K562 (cell line): ENCODE data around the gene CROCC2. TPM values are rescaled to one million over a fixed set of nuclear protein-coding genes. Genes with fewer than 3 reads are reported as not detected.

ENCODE experiments used
- ATAC-seq: fragments of 200-7000 bp; cut with Tn5 transposase; 3 replicates; pipeline ENCODE4 v1.9.1; 2020; ENCODE audit warnings: moderate library complexity
- BruUV-seq: library from RNA; stranded (reverse); fragments of 400-500 nt; replicated peaks from 2 replicates; lab custom pipeline; 2021; lab: Mats Ljungman, UMichigan
- CTCF ChIA-PET: fragments of 300-600 bp; formaldehyde crosslinking; extraction: SDS; loops from one replicate; lab custom pipeline; 2021; ENCODE audit warnings: low intra/inter-chr PET ratio; lab: Yijun Ruan, JAX
- POLR2A ChIA-PET: fragments of 300-600, 350-650 bp; sonication (Branson Sonifier 250); formaldehyde crosslinking; extraction: SDS; loops from one replicate; lab custom pipeline; 2021; ENCODE audit warnings: antibody characterized with exemption, inconsistent platforms; lab: Yijun Ruan, JAX
- DNase-seq, 4 experiments: peaks; one replicate each; pipeline versions ENCODE4 v3.0.0 to v3.0.0-alpha.2; 2011 to 2018; ENCODE audit warnings: low spot score in 3 of 4, mixed read lengths in 3 of 4; ENCODE audit errors: extremely low read depth in 1 of 4
- FAIRE-seq: peaks from 2 replicates; lab custom pipeline; 2011; peaks lifted over from hg19 to GRCh38; lab: Jason Lieb, UNC
- H2AFZ ChIP-seq: 2 replicates; pipeline ENCODE4 v1.6.0; 2011; ENCODE audit warnings: low read depth, low read length, control low read depth, inconsistent platforms
- H3K27ac ChIP-seq: fragments of 200-600 bp; 3 replicates; pipeline ENCODE4 v1.8.0; 2011; ENCODE audit warnings: low read depth, mild to moderate bottlenecking, control low read depth, inconsistent platforms, low read length, moderate library complexity, mixed read lengths; ENCODE audit errors: extremely low read depth
- H3K27me3 ChIP-seq, 2 experiments: fragments of 300-600 bp in 1 of 2; 2 replicates in 1 of 2; 3 replicates in 1 of 2; pipeline versions ENCODE4 v1.6.0 to v1.8.0; 2011; ENCODE audit warnings: inconsistent platforms in 2 of 2, low read length in 2 of 2, mild to moderate bottlenecking in 1 of 2, mixed read lengths in 1 of 2, moderate library complexity in 1 of 2; ENCODE audit not compliant: control insufficient read depth in 2 of 2, insufficient read depth in 2 of 2
- H3K36me3 ChIP-seq: fragments of 300-600 bp; 3 replicates; pipeline ENCODE4 v1.8.0; 2011; ENCODE audit warnings: mild to moderate bottlenecking, low read length, inconsistent platforms; ENCODE audit not compliant: control insufficient read depth, insufficient read depth
- H3K4me1 ChIP-seq, 2 experiments: fragments of 200-600 bp in 1 of 2; replicated peaks in 1 of 2; 2 replicates in 1 of 2; 3 replicates in 1 of 2; pipeline versions ENCODE4 v1.5.1 to v1.8.0; 2011; ENCODE audit warnings: inconsistent platforms in 2 of 2, low read length in 2 of 2, mild to moderate bottlenecking in 1 of 2, mixed read lengths in 1 of 2, moderate library complexity in 1 of 2; ENCODE audit not compliant: control insufficient read depth in 2 of 2, insufficient read depth in 2 of 2
- H3K4me2 ChIP-seq: 2 replicates; pipeline ENCODE4 v1.6.1; 2011; ENCODE audit warnings: low read length, control low read depth, inconsistent platforms, mixed read lengths; ENCODE audit not compliant: insufficient read depth
- H3K4me3 ChIP-seq: fragments of 200-600 bp; sonication (generic), shearing (Covaris generic); 2 replicates; pipeline ENCODE4 v1.5.1; 2016; ENCODE audit warnings: control low read depth, inconsistent platforms
- H3K79me2 ChIP-seq: fragments of 200-600 bp; 3 replicates; pipeline ENCODE4 v1.8.0; 2011; ENCODE audit warnings: low read length, inconsistent platforms; ENCODE audit not compliant: control insufficient read depth, insufficient read depth
- H3K9ac ChIP-seq, 2 experiments: 2 replicates each; pipeline versions ENCODE4 v1.6.0 to v1.6.1; 2011; ENCODE audit warnings: low read depth in 2 of 2, low read length in 2 of 2, control low read depth in 1 of 2, inconsistent platforms in 1 of 2, mild to moderate bottlenecking in 1 of 2, mixed read lengths in 1 of 2; ENCODE audit not compliant: insufficient read depth in 1 of 2
- H3K9me1 ChIP-seq: one replicate; pipeline ENCODE4 v1.6.0; 2011; ENCODE audit warnings: inconsistent platforms, mild to moderate bottlenecking, low read length, moderate library complexity; ENCODE audit not compliant: control insufficient read depth, insufficient read depth
- H3K9me3 ChIP-seq: replicated peaks from 2 replicates; pipeline ENCODE4 v1.5.1; 2011; ENCODE audit warnings: low read depth, low read length, inconsistent platforms; ENCODE audit not compliant: control insufficient read depth, insufficient read depth
- H4K20me1 ChIP-seq: replicated peaks from 2 replicates; pipeline ENCODE4 v1.6.1; 2011; ENCODE audit warnings: low read length, inconsistent platforms, mixed read lengths; ENCODE audit not compliant: control insufficient read depth, insufficient read depth
- FOXP1 ChIP-seq: sonication (generic); formaldehyde crosslinking; IDR thresholded peaks from 2 replicates; pipeline ENCODE4 v1.8.0; 2022; ENCODE audit warnings: mild to moderate bottlenecking, missing genetic modification reagents
- FUS ChIP-seq: fragments of 200-400 bp; formaldehyde crosslinking; optimal IDR thresholded peaks from 2 replicates; pipeline ENCODE3; 2017; ENCODE audit warnings: low read depth, low read length
- SMAD2 ChIP-seq: fragments of 150-350 bp; IDR thresholded peaks from 2 replicates; pipeline ENCODE4 v1.6.1; 2014; ENCODE audit warnings: low read depth, mild to moderate bottlenecking, low read length
- SNAPC5 ChIP-seq: fragments of 250-450 bp; sonication (Bioruptor Pico); IDR thresholded peaks from 2 replicates; pipeline ENCODE4 v1.8.0; 2021; ENCODE audit warnings: moderate library complexity, mild to moderate bottlenecking, inconsistent platforms
- ZNF431 ChIP-seq: sonication (generic); formaldehyde crosslinking; IDR thresholded peaks from 2 replicates; pipeline ENCODE4 v1.8.0; 2022; ENCODE audit warnings: mild to moderate bottlenecking, missing genetic modification reagents
- ZNF589 ChIP-seq: fragments of 200-800 bp; sonication (Bioruptor generic); IDR thresholded peaks from 2 replicates; pipeline ENCODE4 v1.6.1; 2016; ENCODE audit warnings: low read depth, missing genetic modification characterization, missing compliant biosample characterization
- ZSCAN32 ChIP-seq: fragments of 450-650 bp; formaldehyde crosslinking; IDR thresholded peaks from 2 replicates; pipeline ENCODE4 v1.4.0; 2020; ENCODE audit warnings: mild to moderate bottlenecking, moderate library complexity
- WGBS: fragments of 100-300 bp; shearing (Covaris generic); methylation state at CpG from one replicate; pipeline ENCODE4 v1.1.6; 2016; ENCODE audit warnings: low coverage, mixed read lengths; ENCODE audit not compliant: insufficient coverage; ENCODE audit errors: missing lambda C conversion rate; 5-methylcytosine and 5-hydroxymethylcytosine counted together
- in situ Hi-C: fragments of 300-500 bp; cut with MboI; formaldehyde crosslinking; loops from 4 replicates; pipeline ENCODE4 v1.15.0; 2018; ENCODE audit warnings: inconsistent platforms, mixed read lengths
- intact Hi-C: fragments of 100-400 bp; cut with micrococcal nuclease; formaldehyde crosslinking; loops from 2 replicates; pipeline ENCODE4 v1.14.2; 2022
- polyA plus RNA-seq, 8 experiments: library from polyadenylated mRNA; depleted of rRNA in 4 of 8; stranded (reverse) in 5 of 8; unstranded in 3 of 8; fragments of >200 nt; fragmentation: Nextera tagmentation in 2 of 8; fragmentation: Illumina TruSeq in 1 of 8; extraction: Ambion mirVana in 2 of 8; extraction: Trizol in 1 of 8; gene quantifications; 2 replicates each; pipeline versions ENCODE4 v1.2.1 to v1.2.3, GENCODE V29; 2011 to 2014; ENCODE audit warnings: inconsistent platforms in 1 of 8, missing spikeins in 1 of 8
- total RNA-seq, 7 experiments: library from RNA; depleted of rRNA in 6 of 7; stranded (reverse); fragments of >200 nt in 6 of 7; fragmentation: Illumina TruSeq in 2 of 7; extraction: Trizol in 2 of 7; gene quantifications; 2 replicates each; pipeline versions ENCODE4 v1.2.1 to v1.2.3, GENCODE V29; 2011 to 2021; ENCODE audit warnings: low replicate concordance in 1 of 7
- TF ChIP-seq, protein P1 (sequence below): fragments of 450-650 bp; IDR thresholded peaks from 2 replicates; pipeline ENCODE4 v1.6.1; 2017; ENCODE audit warnings: antibody characterized with exemption
- TF ChIP-seq, protein P2 (sequence below): fragments of 450-650 bp; IDR thresholded peaks from 2 replicates; pipeline ENCODE4 v1.7.1; 2018; ENCODE audit warnings: mild to moderate bottlenecking, low read depth; ENCODE audit not compliant: partially characterized antibody

Gene CROCC2
- total and polyA plus RNA-seq, 9 of the 15 experiments (the other 6 are each of a cell fraction or from before 2014, with no cell fraction given): not detected

DNA sequence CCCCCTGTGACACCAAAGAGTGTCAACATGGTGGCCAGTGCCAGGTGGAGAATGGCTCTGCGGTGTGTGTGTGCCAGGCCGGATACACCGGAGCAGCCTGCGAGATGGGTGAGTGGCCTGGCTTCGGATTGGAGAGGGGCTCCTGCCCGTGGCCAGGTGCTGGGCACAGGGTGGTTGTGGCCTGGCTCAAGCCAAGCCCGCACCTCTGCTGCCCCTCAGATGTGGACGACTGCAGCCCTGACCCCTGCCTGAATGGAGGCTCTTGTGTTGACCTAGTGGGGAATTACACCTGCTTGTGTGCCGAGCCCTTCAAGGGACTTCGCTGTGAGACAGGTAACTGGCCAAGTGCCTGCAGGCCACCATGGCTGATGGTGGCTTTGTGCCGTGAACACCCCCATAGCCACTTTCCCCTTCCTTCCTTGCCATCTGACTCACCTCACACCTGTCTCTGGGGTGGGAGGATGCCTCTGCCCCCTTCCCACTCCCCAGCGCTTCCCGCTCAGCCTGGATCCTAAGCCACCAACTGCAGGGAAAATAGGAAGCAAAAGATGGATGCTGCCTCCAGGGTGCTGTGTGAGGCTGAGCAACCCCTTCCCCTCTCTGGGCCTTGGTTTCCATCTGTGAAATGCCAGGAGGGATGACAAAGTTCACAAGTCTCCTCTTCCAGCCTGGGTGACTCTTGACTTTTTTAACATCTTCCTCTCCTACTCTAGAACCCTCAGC, 134.1 kb downstream of the CROCC2 start:
- FAIRE-seq (no peak), ATAC-seq (no peak), DNase-seq (no peak)
- Histone ChIP-seq H3K4me3 (no peak overlapping the region), H2AFZ (no peak overlapping the region), H3K27ac (no peak overlapping the region), H3K9me3 (no peaks in the 10 kb centered on the region), H4K20me1 (no peaks in the 10 kb centered on the region; the same call in 1 of the 2 replicates), H3K9me1 (no peaks in the 10 kb centered on the region), H3K4me2 (no peak overlapping the region), H3K27me3 (peaks cover 0 to 40% of the 10 kb centered on the region in 2 experiments; a peak in 2 of 5 replicates), H3K79me2 (no peaks in the 10 kb centered on the region), H3K36me3 (no peaks in the 10 kb centered on the region), H3K9ac (no peak overlapping the region; a peak in 1 of 4 replicates)
- ChIA-PET CTCF (no interaction called here), POLR2A (no interaction called here)
- BruUV-seq: no TSS peak
- intact Hi-C loops: no loop called here
- WGBS: 27% methylated on average over 8 of the region's 13 CpGs
- TF ChIP-seq SNAPC5: no peak
- TF ChIP-seq, all 486 proteins: peak for 0
- H3K4me1 ChIP-seq: peaks cover 0 to 19% of the 10 kb centered on the region in 2 experiments; a peak in 2 of 5 replicates
- in situ Hi-C loops: no loop called here

DNA sequence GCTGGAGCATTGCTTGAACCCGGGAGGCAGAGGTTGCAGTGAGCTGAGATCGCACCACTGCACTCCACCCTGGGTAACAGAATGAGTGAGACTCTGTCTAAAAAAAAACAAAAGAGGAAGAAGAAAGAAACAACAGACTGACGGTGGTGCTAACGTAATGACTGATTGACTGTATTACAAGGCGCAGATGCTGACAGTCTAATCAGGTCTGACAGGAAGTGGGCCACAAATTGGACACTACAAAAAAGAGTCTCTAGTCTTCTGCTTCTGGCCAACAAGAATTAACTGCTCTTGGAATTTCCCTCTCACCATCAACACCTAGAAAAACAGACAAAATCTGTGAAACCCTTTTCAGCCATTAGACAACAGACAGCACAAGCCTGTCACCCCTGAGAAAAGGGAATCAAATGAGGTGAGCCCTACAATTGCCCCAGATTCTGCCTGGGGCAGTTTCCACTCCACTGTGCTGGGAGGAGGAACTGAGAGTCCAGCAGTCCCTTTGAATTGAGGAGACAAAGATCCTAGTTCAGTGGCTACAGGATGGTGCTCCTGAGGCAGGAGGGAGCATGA, 135.5 kb downstream of the CROCC2 start:
- 0% methylated on average over 4 of the region's 5 CpGs for WGBS
- Histone ChIP-seq H2AFZ (no peak overlapping the region), H3K4me2 (no peak overlapping the region), H3K4me3 (no peak overlapping the region), H3K4me1 (peaks cover 0 to 9% of the 10 kb centered on the region in 2 experiments; a peak in 2 of 5 replicates), H3K27ac (no peak overlapping the region), H3K79me2 (no peaks in the 10 kb centered on the region), H4K20me1 (no peaks in the 10 kb centered on the region; the same call in 1 of the 2 replicates), H3K36me3 (no peaks in the 10 kb centered on the region), H3K9ac (no peak overlapping the region), H3K27me3 (peaks cover 0 to 38% of the 10 kb centered on the region in 2 experiments; a peak in 2 of 5 replicates), H3K9me3 (no peaks in the 10 kb centered on the region), H3K9me1 (no peaks in the 10 kb centered on the region)
- intact Hi-C loops (no loop called here), in situ Hi-C loops (no loop called here)
- CTCF ChIA-PET: interaction anchor here (0.6 kb wide), 1 partner anchor 10 kb away, joined by 3 read pairs; no protein-coding TSS in a partner anchor
- POLR2A ChIA-PET: no interaction called here
- BruUV-seq: no TSS peak
- ATAC-seq (no peak), FAIRE-seq (no peak), DNase-seq (no peak)
- TF ChIP-seq ZNF589 (CRISPR knock-in tag) (no peak), SMAD2 (no peak), FOXP1 (CRISPR knock-in tag) (no peak), ZSCAN32 (no peak), FUS (no peak), ZNF431 (CRISPR knock-in tag) (no peak)
- TF ChIP-seq, protein P1, sequence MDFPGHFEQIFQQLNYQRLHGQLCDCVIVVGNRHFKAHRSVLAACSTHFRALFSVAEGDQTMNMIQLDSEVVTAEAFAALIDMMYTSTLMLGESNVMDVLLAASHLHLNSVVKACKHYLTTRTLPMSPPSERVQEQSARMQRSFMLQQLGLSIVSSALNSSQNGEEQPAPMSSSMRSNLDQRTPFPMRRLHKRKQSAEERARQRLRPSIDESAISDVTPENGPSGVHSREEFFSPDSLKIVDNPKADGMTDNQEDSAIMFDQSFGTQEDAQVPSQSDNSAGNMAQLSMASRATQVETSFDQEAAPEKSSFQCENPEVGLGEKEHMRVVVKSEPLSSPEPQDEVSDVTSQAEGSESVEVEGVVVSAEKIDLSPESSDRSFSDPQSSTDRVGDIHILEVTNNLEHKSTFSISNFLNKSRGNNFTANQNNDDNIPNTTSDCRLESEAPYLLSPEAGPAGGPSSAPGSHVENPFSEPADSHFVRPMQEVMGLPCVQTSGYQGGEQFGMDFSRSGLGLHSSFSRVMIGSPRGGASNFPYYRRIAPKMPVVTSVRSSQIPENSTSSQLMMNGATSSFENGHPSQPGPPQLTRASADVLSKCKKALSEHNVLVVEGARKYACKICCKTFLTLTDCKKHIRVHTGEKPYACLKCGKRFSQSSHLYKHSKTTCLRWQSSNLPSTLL: no peak
- TF ChIP-seq, protein P2, sequence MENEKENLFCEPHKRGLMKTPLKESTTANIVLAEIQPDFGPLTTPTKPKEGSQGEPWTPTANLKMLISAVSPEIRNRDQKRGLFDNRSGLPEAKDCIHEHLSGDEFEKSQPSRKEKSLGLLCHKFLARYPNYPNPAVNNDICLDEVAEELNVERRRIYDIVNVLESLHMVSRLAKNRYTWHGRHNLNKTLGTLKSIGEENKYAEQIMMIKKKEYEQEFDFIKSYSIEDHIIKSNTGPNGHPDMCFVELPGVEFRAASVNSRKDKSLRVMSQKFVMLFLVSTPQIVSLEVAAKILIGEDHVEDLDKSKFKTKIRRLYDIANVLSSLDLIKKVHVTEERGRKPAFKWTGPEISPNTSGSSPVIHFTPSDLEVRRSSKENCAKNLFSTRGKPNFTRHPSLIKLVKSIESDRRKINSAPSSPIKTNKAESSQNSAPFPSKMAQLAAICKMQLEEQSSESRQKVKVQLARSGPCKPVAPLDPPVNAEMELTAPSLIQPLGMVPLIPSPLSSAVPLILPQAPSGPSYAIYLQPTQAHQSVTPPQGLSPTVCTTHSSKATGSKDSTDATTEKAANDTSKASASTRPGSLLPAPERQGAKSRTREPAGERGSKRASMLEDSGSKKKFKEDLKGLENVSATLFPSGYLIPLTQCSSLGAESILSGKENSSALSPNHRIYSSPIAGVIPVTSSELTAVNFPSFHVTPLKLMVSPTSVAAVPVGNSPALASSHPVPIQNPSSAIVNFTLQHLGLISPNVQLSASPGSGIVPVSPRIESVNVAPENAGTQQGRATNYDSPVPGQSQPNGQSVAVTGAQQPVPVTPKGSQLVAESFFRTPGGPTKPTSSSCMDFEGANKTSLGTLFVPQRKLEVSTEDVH: no peak
